GM21786 (cell line): ENCODE data around the gene KRT83.

Experiments
- ATAC-seq: cut with Tn5 transposase; IDR thresholded peaks from one replicate; pipeline ENCODE4 v1.9.1; 2021; ENCODE audit not compliant: unreplicated experiment

KRT83 gene

GRCh38 chr12:52320784-52321400 is at the start of gene KRT83:
Gene KRT83 (minus strand): TSS chr12:52321398. CDS start chr12:52321335, 63 bp downstream.
- ATAC-seq, result no peak

GRCh38 chr12:52369809-52370208 is 48.6 kb upstream of the KRT83 start:
- ATAC-seq, result no peak

GRCh38 chr12:52369211-52369610 is 48.0 kb upstream of the KRT83 start:
- no peak for ATAC-seq

GRCh38 chr12:52368508-52368907 is 47.3 kb upstream of the KRT83 start:
- ATAC-seq, result no peak

- ATAC-seq, result no peak
These were observed 46.7 kb upstream of the KRT83 start for GRCh38 chr12:52367876-52368275.

- ATAC-seq, result no peak
These were observed 45.7 kb upstream of the KRT83 start, which contains the start of gene KRT85 for GRCh38 chr12:52366738-52367485. Gene KRT85 (minus strand): TSS chr12:52367481. CDS start chr12:52367405, 76 bp downstream.

GRCh38 chr12:52364901-52365489 is 43.8 kb upstream of the KRT83 start:
- ATAC-seq, result no peak

- no peak for ATAC-seq
These were observed 42.9 kb upstream of the KRT83 start for GRCh38 chr12:52364061-52364460.

- ATAC-seq, result no peak
These were observed 42.0 kb upstream of the KRT83 start for GRCh38 chr12:52363111-52363679.

GRCh38 chr12:52362118-52362726 is 41.0 kb upstream of the KRT83 start:
- ATAC-seq, result no peak

GRCh38 chr12:52361553-52361952 is 40.4 kb upstream of the KRT83 start:
- ATAC-seq, result no peak

- no peak for ATAC-seq
These were observed 39.6 kb upstream of the KRT83 start for GRCh38 chr12:52360663-52361271.

GRCh38 chr12:52360106-52360662 is 39.0 kb upstream of the KRT83 start:
- no peak for ATAC-seq

- no peak for ATAC-seq
These were observed 38.4 kb upstream of the KRT83 start for GRCh38 chr12:52359621-52360061.

GRCh38 chr12:52358575-52359350 is 37.6 kb upstream of the KRT83 start:
- peak; percentile 91 for ATAC-seq

- no peak for ATAC-seq
These were observed 35.8 kb upstream of the KRT83 start for GRCh38 chr12:52356762-52357580.

- no peak for ATAC-seq
These were observed 35.0 kb upstream of the KRT83 start for GRCh38 chr12:52356031-52356761.

GRCh38 chr12:52355176-52355575 is 34.0 kb upstream of the KRT83 start:
- no peak for ATAC-seq
